ENCODE results near the gene TCEA3.
A peak's percentile ranks its signal among the peaks of the same experiment; 100 is the strongest.

Gene TCEA3

DNA sequence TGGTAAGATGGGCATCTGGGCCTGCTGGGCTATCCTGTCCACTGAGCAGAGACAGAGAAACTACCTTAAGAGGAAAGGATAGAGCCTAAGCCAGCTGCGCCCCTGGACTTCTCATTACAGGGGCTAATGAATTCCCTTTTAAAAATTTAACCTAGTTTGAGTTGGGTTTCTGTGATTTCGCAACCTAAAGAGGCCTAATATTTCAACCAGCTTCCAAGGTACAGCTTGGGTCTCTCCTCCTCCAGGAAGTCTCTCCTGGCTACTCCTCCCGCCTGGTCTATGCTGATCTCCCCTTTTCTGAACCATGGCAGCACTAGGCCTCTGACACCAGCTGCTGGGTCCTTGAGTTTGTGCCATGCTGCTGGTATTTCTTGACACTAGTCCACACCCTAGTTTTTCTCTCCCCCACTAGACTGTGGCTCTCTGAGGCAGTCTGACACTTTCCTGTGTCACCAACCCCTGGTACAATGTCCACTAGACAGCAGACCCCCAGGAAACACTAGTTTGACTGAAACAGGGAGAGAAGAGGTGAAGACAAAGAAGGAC, 29.0 kb upstream of the TCEA3 start:
- DNase-seq: no peak
- Mint-ChIP-seq H3K4me1 (peaks cover 13% of the 10 kb centered on the region), H3K27me3 (peaks cover 4% of the 10 kb centered on the region), H3K36me3 (ENCODE audit: low read depth) (no peaks in the 10 kb centered on the region), H3K4me3 (no peak overlapping the region), H3K27ac (no peak overlapping the region), H3K9me3 (no peaks in the 10 kb centered on the region)
- ATAC-seq: no peak

GRCh38 chr1:23452011-23452411, 27.5 kb upstream of the TCEA3 start:
- Mint-ChIP-seq H3K27me3 (peaks cover 4% of the 10 kb centered on the region), H3K36me3 (ENCODE audit: low read depth) (no peaks in the 10 kb centered on the region), H3K9me3 (no peaks in the 10 kb centered on the region), H3K27ac (no peak overlapping the region), H3K4me3 (no peak overlapping the region), H3K4me1 (peaks cover 13% of the 10 kb centered on the region)
- peak; percentile 36 for ATAC-seq
- peak; percentile 7 for DNase-seq

GRCh38 chr1:23451441-23451840, 26.9 kb upstream of the TCEA3 start:
- Mint-ChIP-seq H3K36me3 (ENCODE audit: low read depth) (no peaks in the 10 kb centered on the region), H3K27me3 (peaks cover 4% of the 10 kb centered on the region), H3K9me3 (no peaks in the 10 kb centered on the region), H3K4me1 (peaks cover 12% of the 10 kb centered on the region), H3K4me3 (no peak overlapping the region), H3K27ac (no peak overlapping the region)
- DNase-seq (no peak), ATAC-seq (no peak)

GRCh38 chr1:23450894-23451293, 26.3 kb upstream of the TCEA3 start:
- no peaks in the 10 kb centered on the region for H3K9me3 Mint-ChIP-seq
- ATAC-seq: no peak
- peaks cover 4% of the 10 kb centered on the region for H3K27me3 Mint-ChIP-seq
- DNase-seq: no peak
- H3K27ac Mint-ChIP-seq: no peak overlapping the region
- H3K4me1 Mint-ChIP-seq: peaks cover 9% of the 10 kb centered on the region
- no peaks in the 10 kb centered on the region for H3K36me3 Mint-ChIP-seq (ENCODE audit: low read depth)
- no peak overlapping the region for H3K4me3 Mint-ChIP-seq

DNA sequence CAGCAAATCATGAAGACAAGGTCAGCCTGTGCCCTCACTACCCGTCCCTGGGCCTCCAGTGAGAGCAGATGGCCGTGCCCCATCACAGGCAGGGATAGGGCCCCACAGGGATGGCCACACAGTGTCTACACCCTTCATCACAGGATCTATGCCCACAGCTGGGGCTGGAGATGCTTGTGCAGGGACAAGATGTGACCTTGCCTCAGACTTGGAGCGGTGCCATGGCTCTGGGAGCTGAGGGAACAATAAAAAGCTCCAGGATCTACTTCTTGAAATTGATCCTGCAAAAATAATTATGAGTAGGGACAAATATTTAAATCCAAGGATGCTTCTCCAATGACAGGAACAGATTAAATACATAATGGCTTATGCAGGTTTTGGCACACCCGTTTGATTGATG, 25.4 kb upstream of the TCEA3 start:
- DNase-seq: no peak
- H3K4me3 Mint-ChIP-seq: no peak overlapping the region
- ATAC-seq: no peak
- no peaks in the 10 kb centered on the region for H3K9me3 Mint-ChIP-seq
- no peaks in the 10 kb centered on the region for H3K36me3 Mint-ChIP-seq (ENCODE audit: low read depth)
- H3K27ac Mint-ChIP-seq: no peak overlapping the region
- no peaks in the 10 kb centered on the region for H3K27me3 Mint-ChIP-seq
- peaks cover 9% of the 10 kb centered on the region for H3K4me1 Mint-ChIP-seq

DNA sequence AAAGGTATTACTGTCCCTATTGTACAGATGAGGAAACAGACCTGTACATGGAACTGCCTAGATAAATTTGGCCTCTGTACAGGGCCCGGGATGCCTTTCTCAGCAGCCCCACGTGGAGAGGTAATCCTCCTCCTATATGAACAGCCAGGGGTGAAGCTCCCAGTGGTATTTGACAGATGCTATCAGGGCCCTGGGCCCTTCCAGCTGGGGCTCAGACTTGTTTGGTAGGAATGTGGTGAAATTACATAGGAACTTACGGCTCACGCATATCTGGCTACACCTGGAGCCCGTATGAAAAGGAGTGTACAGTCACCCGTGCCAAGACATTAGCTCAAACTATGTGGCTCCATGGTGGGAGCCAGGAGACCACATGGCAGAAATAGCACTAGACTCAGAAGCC, 24.8 kb upstream of the TCEA3 start:
- Mint-ChIP-seq H3K27ac (no peak overlapping the region), H3K9me3 (no peaks in the 10 kb centered on the region), H3K4me3 (no peak overlapping the region), H3K27me3 (no peaks in the 10 kb centered on the region), H3K4me1 (peaks cover 9% of the 10 kb centered on the region), H3K36me3 (ENCODE audit: low read depth) (no peaks in the 10 kb centered on the region)
- ATAC-seq (no peak), DNase-seq (no peak)

GRCh38 chr1:23448846-23449245, 24.3 kb upstream of the TCEA3 start:
- ATAC-seq: no peak
- DNase-seq: no peak
- no peak overlapping the region for H3K4me3 Mint-ChIP-seq
- H3K27me3 Mint-ChIP-seq: no peaks in the 10 kb centered on the region
- no peak overlapping the region for H3K27ac Mint-ChIP-seq
- peaks cover 9% of the 10 kb centered on the region for H3K4me1 Mint-ChIP-seq
- no peaks in the 10 kb centered on the region for H3K9me3 Mint-ChIP-seq
- H3K36me3 Mint-ChIP-seq (ENCODE audit: low read depth): no peaks in the 10 kb centered on the region

DNA sequence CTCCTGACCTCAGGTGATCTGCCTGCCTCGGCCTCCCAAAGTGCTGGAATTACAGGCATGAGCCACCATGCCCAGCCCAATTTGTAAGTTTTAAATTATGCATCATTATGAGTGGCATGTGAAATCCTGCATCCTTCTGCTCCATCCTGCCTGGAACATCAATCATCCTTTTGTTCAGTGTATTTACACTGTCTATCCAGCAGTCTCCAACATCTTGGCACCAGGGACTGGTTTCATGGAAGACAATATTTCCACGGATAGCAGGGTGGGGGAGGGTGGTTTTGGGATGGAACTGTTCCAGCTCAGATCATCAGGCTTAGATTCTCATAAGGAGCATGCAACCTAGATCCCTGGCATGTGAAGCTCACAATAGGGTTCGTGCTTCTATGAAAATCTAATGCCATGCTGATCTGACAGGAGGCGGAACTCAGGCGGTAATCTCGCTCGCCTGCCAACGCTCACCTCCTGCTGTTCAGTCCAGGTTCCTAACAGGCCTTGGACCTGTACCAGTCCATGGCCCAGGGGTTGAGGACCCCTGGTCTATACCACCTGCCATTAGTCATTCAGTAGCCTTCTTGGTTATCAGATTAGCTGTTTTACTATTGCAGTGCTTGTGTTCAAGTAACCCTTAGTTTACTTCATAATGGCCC, 22.2 kb upstream of the TCEA3 start:
- ATAC-seq (no peak), DNase-seq (no peak)
- no peaks in the 10 kb centered on the region for H3K9me3 Mint-ChIP-seq
- no peaks in the 10 kb centered on the region for H3K27me3 Mint-ChIP-seq
- H3K4me1 Mint-ChIP-seq: peaks cover 3% of the 10 kb centered on the region
- no peaks in the 10 kb centered on the region for H3K36me3 Mint-ChIP-seq (ENCODE audit: low read depth)
- no peak overlapping the region for H3K4me3 Mint-ChIP-seq
- H3K27ac Mint-ChIP-seq: no peak overlapping the region

DNA sequence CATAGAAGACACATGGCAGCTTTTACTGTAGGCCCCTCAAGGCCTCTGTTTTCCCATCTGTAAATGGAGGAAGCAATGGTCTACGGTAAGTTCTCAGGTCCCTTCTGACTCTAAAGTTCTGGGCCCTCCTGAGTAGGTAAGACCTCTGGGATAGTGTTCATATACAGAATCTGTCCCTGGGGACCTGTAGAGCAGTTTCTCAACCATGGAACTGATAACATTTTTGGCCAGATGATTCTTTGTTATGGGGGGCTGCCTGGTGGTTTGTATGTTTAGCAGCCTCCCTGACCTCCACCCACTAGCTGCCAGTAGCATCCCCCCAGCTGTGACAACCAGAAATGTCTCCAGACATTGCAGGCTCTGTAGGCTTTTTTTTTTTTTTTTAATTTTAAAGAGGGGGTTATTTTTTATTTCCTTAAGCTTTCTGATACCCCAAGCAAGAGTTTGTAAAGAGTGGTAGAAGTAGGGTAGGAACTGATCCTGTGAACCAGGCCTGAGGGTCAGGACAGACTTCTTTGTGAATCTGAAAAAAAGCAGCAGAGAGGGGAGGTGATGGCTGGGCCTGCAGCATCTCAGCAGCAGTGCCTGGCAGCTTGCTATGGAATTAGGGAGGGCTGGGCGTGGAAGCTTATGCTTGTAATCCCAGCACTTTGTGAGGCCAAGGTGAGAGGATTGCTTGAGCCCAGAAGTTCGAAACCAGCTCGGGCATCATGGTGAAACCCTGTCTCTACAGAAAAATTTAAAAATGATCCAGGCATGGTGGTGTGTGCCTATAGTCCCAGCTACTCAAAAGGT, 20.2 kb upstream of the TCEA3 start:
- H3K4me3 Mint-ChIP-seq: no peak overlapping the region
- H3K27ac Mint-ChIP-seq: no peak overlapping the region
- ATAC-seq (no peak), DNase-seq (no peak)
- H3K9me3 Mint-ChIP-seq: no peaks in the 10 kb centered on the region
- no peaks in the 10 kb centered on the region for H3K4me1 Mint-ChIP-seq
- H3K36me3 Mint-ChIP-seq (ENCODE audit: low read depth): no peaks in the 10 kb centered on the region
- H3K27me3 Mint-ChIP-seq: no peaks in the 10 kb centered on the region

- no peak overlapping the region for H3K4me3 Mint-ChIP-seq
- H3K27me3 Mint-ChIP-seq: no peaks in the 10 kb centered on the region
- H3K27ac Mint-ChIP-seq: no peak overlapping the region
- ATAC-seq (no peak), DNase-seq (no peak)
- H3K36me3 Mint-ChIP-seq (ENCODE audit: low read depth): no peaks in the 10 kb centered on the region
- H3K4me1 Mint-ChIP-seq: no peaks in the 10 kb centered on the region
- no peaks in the 10 kb centered on the region for H3K9me3 Mint-ChIP-seq
Measured at GRCh38 chr1:23444104-23444533, 19.6 kb upstream of the TCEA3 start.

- Mint-ChIP-seq H3K36me3 (ENCODE audit: low read depth) (no peaks in the 10 kb centered on the region), H3K4me3 (no peak overlapping the region), H3K4me1 (no peaks in the 10 kb centered on the region), H3K27ac (no peak overlapping the region), H3K27me3 (no peaks in the 10 kb centered on the region), H3K9me3 (no peaks in the 10 kb centered on the region)
- DNase-seq: no peak
- no peak for ATAC-seq
Measured at GRCh38 chr1:23442751-23443150, 18.2 kb upstream of the TCEA3 start.

- Mint-ChIP-seq H3K4me1 (no peaks in the 10 kb centered on the region), H3K36me3 (ENCODE audit: low read depth) (no peaks in the 10 kb centered on the region), H3K27ac (no peak overlapping the region), H3K4me3 (no peak overlapping the region), H3K9me3 (no peaks in the 10 kb centered on the region), H3K27me3 (no peaks in the 10 kb centered on the region)
- DNase-seq: no peak
- ATAC-seq: no peak
Measured at GRCh38 chr1:23441446-23442148, 17.0 kb upstream of the TCEA3 start.

GRCh38 chr1:23438545-23438944, 14.0 kb upstream of the TCEA3 start:
- Mint-ChIP-seq H3K4me3 (no peak overlapping the region), H3K36me3 (ENCODE audit: low read depth) (no peaks in the 10 kb centered on the region), H3K9me3 (no peaks in the 10 kb centered on the region), H3K27me3 (no peaks in the 10 kb centered on the region), H3K4me1 (no peaks in the 10 kb centered on the region), H3K27ac (no peak overlapping the region)
- no peak for ATAC-seq
- no peak for DNase-seq

DNA sequence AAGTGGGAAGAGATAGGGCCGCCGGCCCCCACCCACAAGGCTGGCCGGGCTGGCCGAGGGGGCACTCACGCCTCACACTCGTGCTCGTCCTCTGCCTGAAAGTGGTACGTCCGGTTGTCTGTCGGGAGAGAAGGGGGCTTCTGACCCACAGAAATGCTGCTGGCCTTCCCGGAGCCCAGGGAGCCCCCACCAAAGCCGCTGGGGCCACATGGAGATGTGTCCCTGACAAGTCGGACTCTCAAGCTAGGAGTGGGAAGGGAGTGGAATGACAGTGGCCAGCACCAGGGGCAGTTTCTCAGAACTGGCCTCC, 12.8 kb upstream of the TCEA3 start:
- Mint-ChIP-seq H3K9me3 (no peaks in the 10 kb centered on the region), H3K27ac (no peak overlapping the region), H3K36me3 (ENCODE audit: low read depth) (no peaks in the 10 kb centered on the region), H3K4me3 (no peak overlapping the region), H3K27me3 (no peaks in the 10 kb centered on the region), H3K4me1 (no peaks in the 10 kb centered on the region)
- ATAC-seq: no peak
- DNase-seq: no peak

Data from activated naive CD8-positive, alpha-beta T cell treated with anti-CD3 and anti-CD28 coated beads, Interleukin-2, amount 50 U/mL, for 24 hours (primary cell).